GM12801 (cell line): ENCODE measurements around the gene GABRB1.

ENCODE experiments used
- CTCF ChIP-seq: IDR thresholded peaks from one replicate; pipeline ENCODE4 v1.5.1; 2011; ENCODE audit warnings: control low read depth; ENCODE audit not compliant: insufficient read length; ENCODE audit errors: extremely low read depth

GABRB1 gene

DNA sequence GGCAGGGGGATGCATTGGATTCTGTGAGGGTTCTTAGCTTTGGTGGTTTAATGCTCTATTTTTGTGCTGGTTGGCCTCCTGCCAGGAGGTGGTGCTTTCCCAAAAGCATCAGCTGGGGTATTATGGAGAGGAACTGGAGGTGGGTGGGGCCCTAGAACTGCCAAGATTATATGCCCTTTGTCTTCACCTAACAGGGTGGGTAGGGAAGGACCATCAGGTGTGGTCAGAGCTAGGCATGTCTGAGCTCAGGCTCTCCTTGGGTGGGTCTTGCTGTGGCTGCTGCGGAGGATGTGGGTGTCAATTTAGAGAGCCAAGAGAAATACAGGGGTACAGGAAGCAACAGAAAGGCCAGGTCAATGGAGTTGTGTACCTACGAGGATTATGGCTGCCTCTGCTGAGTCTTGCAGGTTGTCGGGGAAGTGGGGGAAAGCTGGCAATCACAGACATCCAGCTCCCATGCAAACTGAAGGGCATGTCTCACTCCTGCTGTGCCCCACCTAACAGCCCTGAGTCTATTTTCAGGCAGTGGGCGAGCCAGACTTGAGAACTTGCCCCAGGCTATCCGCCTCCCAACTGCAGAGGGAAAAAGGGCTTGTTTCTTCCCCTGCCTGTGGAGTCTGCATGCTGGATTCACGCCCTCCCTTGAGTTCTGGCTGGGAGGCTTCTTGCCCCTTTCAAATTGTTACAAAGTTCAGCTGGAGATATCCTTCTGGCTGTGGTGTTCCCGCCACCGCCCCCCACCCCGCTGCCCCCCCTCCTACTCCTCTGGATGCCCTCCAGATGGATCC, 220.2 kb downstream of the GABRB1 start:
- TF ChIP-seq CTCF, result no peak

- TF ChIP-seq CTCF, result no peak
These were observed 232.4 kb downstream of the GABRB1 start for GRCh38 chr4:47263721-47264120.

DNA sequence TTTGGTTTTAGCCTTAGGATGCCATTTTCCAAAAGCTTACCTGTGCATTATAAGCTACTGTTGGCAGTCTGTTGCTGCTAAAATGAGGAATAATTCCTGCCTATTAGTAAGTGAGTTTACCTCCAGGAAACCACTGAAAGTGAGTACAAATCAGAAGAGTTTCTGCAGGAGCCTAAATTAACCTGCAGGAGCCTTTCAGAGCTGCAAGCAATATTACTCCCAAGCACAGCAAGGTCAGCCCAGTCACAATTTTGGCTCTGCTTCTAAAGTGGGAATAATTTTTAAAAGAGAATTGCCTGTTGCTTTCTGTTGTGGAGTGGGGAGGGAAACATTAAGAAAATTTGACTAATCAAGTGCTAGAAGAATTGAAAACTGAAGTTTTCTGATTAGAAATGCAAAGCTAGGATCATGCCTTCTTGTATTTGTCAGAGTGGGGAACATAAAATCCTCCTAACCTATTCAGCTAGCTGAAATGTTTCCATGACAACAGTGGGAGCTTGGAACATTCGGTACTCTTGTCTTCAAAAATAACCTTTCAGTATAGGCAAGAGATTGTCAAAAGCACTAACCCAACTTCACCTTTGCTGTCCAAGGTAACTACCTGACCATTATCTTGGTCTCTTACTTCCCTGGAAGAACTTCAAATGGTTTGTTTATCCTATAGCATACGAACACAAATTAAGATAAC, 239.0 kb downstream of the GABRB1 start:
- no peak for TF ChIP-seq CTCF

- TF ChIP-seq CTCF, result no peak
These were observed 239.9 kb downstream of the GABRB1 start for GRCh38 chr4:47271291-47271690.

GRCh38 chr4:47274901-47275300, 243.5 kb downstream of the GABRB1 start:
- TF ChIP-seq CTCF, result no peak

DNA sequence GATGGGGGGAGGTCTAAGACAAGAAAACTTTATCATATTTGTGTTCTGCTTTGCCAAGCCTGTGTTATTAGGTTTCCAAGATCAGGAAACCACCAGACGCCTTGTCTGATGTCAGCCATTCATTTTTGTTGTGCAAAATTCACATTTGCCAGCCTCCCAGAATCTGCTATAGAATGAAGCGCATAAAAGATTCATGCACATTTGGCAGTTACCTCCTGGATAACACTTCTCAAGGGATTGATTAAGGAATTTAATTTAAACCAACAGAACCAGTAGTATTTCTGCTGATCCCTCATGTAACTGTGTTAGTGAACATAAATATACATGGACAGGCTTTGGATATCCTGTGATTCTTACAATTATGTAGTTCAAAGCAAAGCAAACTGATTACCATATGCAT, 244.2 kb downstream of the GABRB1 start:
- no peak for TF ChIP-seq CTCF

DNA sequence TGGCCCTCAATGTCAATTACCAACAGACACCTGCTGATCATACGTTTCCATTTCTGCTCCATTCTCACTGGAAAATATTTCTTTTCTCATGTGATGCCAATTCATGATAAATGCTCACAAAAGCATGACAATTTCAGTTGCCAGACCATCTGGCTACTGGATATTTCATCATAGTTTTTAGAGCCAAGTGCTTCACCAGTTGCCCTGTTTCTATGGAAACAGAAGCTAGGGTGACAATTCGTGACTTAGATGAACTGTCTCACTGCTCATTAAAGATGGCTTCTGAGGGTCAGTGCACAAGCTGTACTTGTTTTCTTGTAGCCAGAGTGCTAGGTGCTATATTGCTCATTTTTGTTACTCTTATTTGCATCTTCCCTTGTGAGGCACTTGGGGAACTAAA, 247.3 kb downstream of the GABRB1 start:
- TF ChIP-seq CTCF, result no peak
